SK-N-DZ (cell line): ENCODE measurements around the gene RTN4IP1.
"Not testable (repeated sequence)": the region's sequence is repeated elsewhere in the genome, so short reads cannot be mapped to it uniquely, and the experiment has no call there.

ENCODE experiments used
- DNase-seq: peaks from one replicate; pipeline ENCODE4 v3.0.0-alpha.2; 2015; ENCODE audit warnings: low spot score

The RTN4IP1 gene

GRCh38 chr6:106627760-106628159 is 1.5 kb downstream of the RTN4IP1 start:
- not testable (repeated sequence) for DNase-seq

- DNase-seq = no peak
These were observed 2.8 kb downstream of the RTN4IP1 start for GRCh38 chr6:106626485-106626884.

GRCh38 chr6:106623039-106623438 is 6.3 kb downstream of the RTN4IP1 start:
- DNase-seq = no peak

- no peak for DNase-seq
These were observed 6.9 kb downstream of the RTN4IP1 start for GRCh38 chr6:106622412-106622811.

- no peak for DNase-seq
These were observed 8.2 kb downstream of the RTN4IP1 start for GRCh38 chr6:106620931-106621672.

- no peak for DNase-seq
These were observed 10.1 kb downstream of the RTN4IP1 start for GRCh38 chr6:106619223-106619622.

- no peak for DNase-seq
These were observed 11.0 kb downstream of the RTN4IP1 start for GRCh38 chr6:106618324-106618723.

GRCh38 chr6:106617857-106618256 is 11.4 kb downstream of the RTN4IP1 start:
- no peak for DNase-seq

GRCh38 chr6:106617302-106617701 is 12.0 kb downstream of the RTN4IP1 start:
- no peak for DNase-seq

- no peak for DNase-seq
These were observed 14.6 kb downstream of the RTN4IP1 start for GRCh38 chr6:106614592-106615257.

GRCh38 chr6:106614166-106614565 is 15.1 kb downstream of the RTN4IP1 start:
- no peak for DNase-seq

GRCh38 chr6:106613590-106613989 is 15.7 kb downstream of the RTN4IP1 start:
- DNase-seq = no peak

GRCh38 chr6:106612671-106613416 is 16.5 kb downstream of the RTN4IP1 start:
- no peak for DNase-seq

GRCh38 chr6:106611030-106611429 is 18.3 kb downstream of the RTN4IP1 start:
- DNase-seq = no peak

- DNase-seq = peak; percentile 37
These were observed 19.6 kb downstream of the RTN4IP1 start for GRCh38 chr6:106609699-106610098.

GRCh38 chr6:106608080-106608668 is 21.1 kb downstream of the RTN4IP1 start:
- peak; percentile 59 for DNase-seq

GRCh38 chr6:106600329-106600728 is 29.0 kb downstream of the RTN4IP1 start:
- DNase-seq = no peak

GRCh38 chr6:106599440-106599839 is 29.9 kb downstream of the RTN4IP1 start:
- no peak for DNase-seq

- no peak for DNase-seq
These were observed 38.0 kb downstream of the RTN4IP1 start for GRCh38 chr6:106591111-106591825.

- DNase-seq = not testable (repeated sequence)
These were observed 40.4 kb downstream of the RTN4IP1 start for GRCh38 chr6:106588937-106589336.

GRCh38 chr6:106586815-106587415 is 42.4 kb downstream of the RTN4IP1 start:
- DNase-seq = no peak
